H1 (cell line): ENCODE measurements around the gene CLIC3. TPM values are rescaled to one million over a fixed set of nuclear protein-coding genes. Genes with fewer than 3 reads are reported as not detected.
A peak's percentile ranks its signal among the peaks of the same experiment; 100 is the strongest.

Experiments
- CTCF ChIA-PET: fragments of 300-600 bp; sonication (Branson Sonifier 250); formaldehyde crosslinking; loops from one replicate; lab custom pipeline; 2021; ENCODE audit not compliant: partially characterized antibody; lab: Charles Lee
- POLR2A ChIA-PET: fragments of 300-600 bp; sonication (Branson Sonifier 250); formaldehyde crosslinking; loops from one replicate; lab custom pipeline; 2021; ENCODE audit warnings: inconsistent platforms; ENCODE audit not compliant: partially characterized antibody; lab: Charles Lee
- DNase-seq, 2 experiments: peaks; one replicate each; pipeline versions ENCODE4 v3.0.0 to v3.0.0-alpha.2; 2010 to 2022; ENCODE audit warnings: low spot score in 2 of 2, low read depth in 1 of 2, mixed read lengths in 1 of 2
- FAIRE-seq: peaks from 2 replicates; lab custom pipeline; 2011; peaks lifted over from hg19 to GRCh38; lab: Jason Lieb, UNC
- H2AFZ ChIP-seq: 2 replicates; pipeline ENCODE4 v1.8.1; 2012; ENCODE audit warnings: low read length, inconsistent platforms
- H2AK5ac ChIP-seq: 2 replicates; pipeline ENCODE4 v1.6.1; 2013; ENCODE audit warnings: low read depth, low read length
- H2BK120ac ChIP-seq: replicated peaks from 2 replicates; pipeline ENCODE3; 2013; ENCODE audit warnings: low read depth, low read length, inconsistent platforms
- H2BK12ac ChIP-seq: 2 replicates; pipeline ENCODE4 v1.6.1; 2013; ENCODE audit warnings: low read depth, low read length
- H2BK15ac ChIP-seq: 2 replicates; pipeline ENCODE4 v1.6.1; 2013; ENCODE audit warnings: low read length
- H2BK20ac ChIP-seq: 2 replicates; pipeline ENCODE4 v1.6.1; 2013; ENCODE audit warnings: low read length
- H2BK5ac ChIP-seq: 2 replicates; pipeline ENCODE4 v1.6.1; 2013; ENCODE audit warnings: low read depth, low read length
- H3K14ac ChIP-seq: 2 replicates; pipeline ENCODE4 v1.6.1; 2013; ENCODE audit warnings: inconsistent platforms; ENCODE audit not compliant: insufficient read length
- H3K18ac ChIP-seq: 2 replicates; pipeline ENCODE4 v1.6.1; 2013; ENCODE audit warnings: low read length; ENCODE audit errors: extremely low read depth
- H3K23ac ChIP-seq: 2 replicates; pipeline ENCODE4 v1.6.1; 2013; ENCODE audit warnings: inconsistent platforms; ENCODE audit not compliant: insufficient read length
- H3K23me2 ChIP-seq: 2 replicates; pipeline ENCODE4 v1.6.1; 2013; ENCODE audit warnings: low read depth, low read length
- H3K27ac ChIP-seq: 2 replicates; pipeline ENCODE4 v1.6.1; 2011; ENCODE audit warnings: low read depth, low read length, inconsistent platforms
- H3K27me3 ChIP-seq, 4 experiments: replicated peaks in 1 of 4; 1 replicate in 1 of 4; 2 replicates in 3 of 4; pipeline versions ENCODE4 v1.6.1 to v1.8.1; 2011 to 2013; ENCODE audit warnings: low read length in 3 of 4, mild to moderate bottlenecking in 3 of 4, inconsistent platforms in 2 of 4, mixed read lengths in 2 of 4, moderate library complexity in 1 of 4; ENCODE audit not compliant: control insufficient read depth in 3 of 4, insufficient read depth in 3 of 4; ENCODE audit errors: extremely low read depth in 1 of 4
- H3K36me3 ChIP-seq, 4 experiments: 2 replicates each; pipeline versions ENCODE4 v1.6.1 to v1.8.1; 2011 to 2013; ENCODE audit warnings: mild to moderate bottlenecking in 4 of 4, low read length in 3 of 4, moderate library complexity in 2 of 4, control low read depth in 1 of 4, inconsistent platforms in 1 of 4; ENCODE audit not compliant: insufficient read depth in 4 of 4, control insufficient read depth in 2 of 4
- H3K4ac ChIP-seq: replicated peaks from 2 replicates; pipeline ENCODE3; 2013; ENCODE audit warnings: low read length, low read depth, mixed read lengths, inconsistent platforms; ENCODE audit not compliant: insufficient read length
- H3K4me1 ChIP-seq, 4 experiments: replicated peaks in 1 of 4; 1 replicate in 1 of 4; 2 replicates in 3 of 4; pipeline versions ENCODE4 v1.6.1 to v1.8.1; 2011 to 2013; ENCODE audit warnings: low read length in 3 of 4, inconsistent platforms in 2 of 4, mixed read lengths in 1 of 4; ENCODE audit not compliant: insufficient read depth in 4 of 4, control insufficient read depth in 3 of 4
- H3K4me2 ChIP-seq, 2 experiments: 2 replicates each; pipeline versions ENCODE4 v1.6.1 to v1.8.1; 2011 to 2013; ENCODE audit warnings: low read depth in 2 of 2, low read length in 2 of 2, control low read depth in 1 of 2, inconsistent platforms in 1 of 2, mild to moderate bottlenecking in 1 of 2; ENCODE audit not compliant: insufficient read depth in 1 of 2
- H3K4me3 ChIP-seq, 4 experiments: fragments of 200-600, 300-600 bp in 1 of 4; sonication (generic), shearing (Covaris generic), sonication (Bioruptor Twin) in 1 of 4; 2 replicates each; pipeline versions ENCODE4 v1.5.1 to v1.8.1; 2011 to 2016; ENCODE audit warnings: low read length in 4 of 4, low read depth in 3 of 4, control low read depth in 2 of 4, inconsistent platforms in 2 of 4, mild to moderate bottlenecking in 2 of 4, mixed read lengths in 1 of 4, moderate library complexity in 1 of 4; ENCODE audit not compliant: insufficient read depth in 2 of 4; ENCODE audit errors: extremely low read depth in 1 of 4
- H3K56ac ChIP-seq: replicated peaks from 2 replicates; pipeline ENCODE3; 2013; ENCODE audit warnings: low read depth, mild to moderate bottlenecking, mixed read lengths, low read length, inconsistent platforms; ENCODE audit not compliant: insufficient read length
- H3K79me1 ChIP-seq: 2 replicates; pipeline ENCODE4 v1.6.1; 2013; ENCODE audit warnings: low read depth, low read length, control low read depth
- H3K79me2 ChIP-seq, 2 experiments: 2 replicates each; pipeline versions ENCODE4 v1.6.1 to v1.8.1; 2012 to 2013; ENCODE audit warnings: low read length in 2 of 2, mild to moderate bottlenecking in 2 of 2, inconsistent platforms in 1 of 2; ENCODE audit not compliant: insufficient read depth in 2 of 2, control insufficient read depth in 1 of 2
- H3K9ac ChIP-seq, 4 experiments: replicated peaks in 1 of 4; 1 replicate in 1 of 4; 2 replicates in 3 of 4; pipeline versions ENCODE4 v1.6.1 to v1.8.1; 2011 to 2013; ENCODE audit warnings: low read depth in 3 of 4, low read length in 3 of 4, control low read depth in 2 of 4, mild to moderate bottlenecking in 2 of 4, moderate library complexity in 2 of 4, inconsistent platforms in 1 of 4; ENCODE audit errors: extremely low read depth in 1 of 4
- H3K9me3 ChIP-seq, 2 experiments: 2 replicates each; pipeline versions ENCODE4 v1.6.1 to v1.8.1; 2012 to 2013; ENCODE audit warnings: mild to moderate bottlenecking in 2 of 2, moderate library complexity in 2 of 2, control low read depth in 1 of 2, inconsistent platforms in 1 of 2, low read depth in 1 of 2, low read length in 1 of 2, mixed read lengths in 1 of 2; ENCODE audit not compliant: insufficient read depth in 2 of 2
- H4K20me1 ChIP-seq, 2 experiments: replicated peaks in 1 of 2; 2 replicates each; pipeline versions ENCODE3 to v1.8.1; 2011 to 2013; ENCODE audit warnings: inconsistent platforms in 2 of 2, low read length in 2 of 2, mild to moderate bottlenecking in 1 of 2; ENCODE audit not compliant: insufficient read depth in 2 of 2, control insufficient read depth in 1 of 2
- H4K5ac ChIP-seq: 2 replicates; pipeline ENCODE4 v1.6.1; 2013; ENCODE audit warnings: low read length, low read depth, mixed read lengths, inconsistent platforms; ENCODE audit not compliant: insufficient read length
- H4K8ac ChIP-seq: 2 replicates; pipeline ENCODE4 v1.8.0; 2013; ENCODE audit warnings: mild to moderate bottlenecking, moderate library complexity, low read length, inconsistent platforms; ENCODE audit not compliant: insufficient read depth; ENCODE audit errors: extremely low read depth
- H4K91ac ChIP-seq: replicated peaks from 2 replicates; pipeline ENCODE3; 2013; ENCODE audit warnings: low read length, mixed read lengths, inconsistent platforms; ENCODE audit not compliant: insufficient read length
- CBX5 ChIP-seq: fragments of 300-800, 300-1000 bp; sonication (generic); IDR thresholded peaks from 2 replicates; pipeline ENCODE4 v1.7.1; 2016; ENCODE audit warnings: antibody characterized with exemption, low read length, low read depth
- EP300 ChIP-seq, 2 experiments: IDR thresholded peaks; 1 replicate in 1 of 2; 2 replicates in 1 of 2; pipeline ENCODE4 v1.6.1; 2011 to 2012; ENCODE audit warnings: low read depth in 2 of 2, low read length in 2 of 2, mild to moderate bottlenecking in 2 of 2, borderline replicate concordance in 1 of 2, inconsistent platforms in 1 of 2, moderate library complexity in 1 of 2
- FOSL1 ChIP-seq: IDR thresholded peaks from 2 replicates; pipeline ENCODE4 v1.6.1; 2011; ENCODE audit warnings: mild to moderate bottlenecking, low read depth, low read length, moderate library complexity; ENCODE audit not compliant: insufficient read depth
- HDAC2 ChIP-seq, 2 experiments: fragments of 300-600 bp in 1 of 2; sonication (generic) in 1 of 2; IDR thresholded peaks; 2 replicates each; pipeline ENCODE4 v1.6.1; 2011 to 2012; ENCODE audit warnings: low read depth in 2 of 2, low read length in 2 of 2, mild to moderate bottlenecking in 2 of 2, moderate library complexity in 2 of 2, borderline replicate concordance in 1 of 2, inconsistent platforms in 1 of 2
- KDM4A ChIP-seq: IDR thresholded peaks from one replicate; pipeline ENCODE4 v1.7.1; 2012; ENCODE audit warnings: low read depth, mild to moderate bottlenecking, moderate library complexity, low read length, inconsistent platforms; ENCODE audit not compliant: severe bottlenecking
- PHF8 ChIP-seq: fragments of 200-600 bp; sonication (generic); conservative IDR thresholded peaks from 2 replicates; pipeline ENCODE4 v1.7.1; 2012; ENCODE audit warnings: low read depth, mild to moderate bottlenecking, inconsistent platforms, low read length, moderate library complexity
- RNF2 ChIP-seq: fragments of 200-900, 300-1000 bp; sonication (generic); IDR thresholded peaks from 2 replicates; pipeline ENCODE4 v1.7.1; 2016; ENCODE audit warnings: borderline replicate concordance, low read depth, mild to moderate bottlenecking, antibody characterized with exemption, low read length; ENCODE audit not compliant: poor library complexity, severe bottlenecking; ENCODE audit errors: missing control alignments
- WGBS, 2 experiments: shearing (Covaris generic) in 1 of 2; methylation state at CpG; one replicate each; pipeline versions ENCODE4 v1.1.6 to v1.1.7; 2013 to 2015; ENCODE audit warnings: low lambda C conversion rate in 2 of 2, mixed read lengths in 2 of 2, inconsistent platforms in 1 of 2, low coverage in 1 of 2, missing lambda C conversion rate in 1 of 2; ENCODE audit not compliant: insufficient replicate concordance in 2 of 2, insufficient coverage in 1 of 2, insufficient read length in 1 of 2; ENCODE audit errors: extremely low coverage in 1 of 2, missing lambda C conversion rate in 1 of 2; 5-methylcytosine and 5-hydroxymethylcytosine counted together
- polyA plus RNA-seq, 7 experiments: library from polyadenylated mRNA; depleted of rRNA in 3 of 7; stranded (reverse) in 5 of 7; unstranded in 2 of 7; fragments of >200 nt in 5 of 7; fragments of 200-250 nt in 2 of 7; gene quantifications; 1 replicate in 5 of 7; 2 replicates in 1 of 7; 4 replicates in 1 of 7; pipeline versions ENCODE4 v1.2.1 to v1.2.3, GENCODE V29; 2011 to 2013; ENCODE audit warnings: missing spikeins in 2 of 7, mixed read lengths in 2 of 7
- total RNA-seq: library from RNA; stranded (reverse); fragmentation: NEBNext Ultra II Directional; extraction: Animal tissue kit (Norgen Biotek cat#: 25700); gene quantifications from 2 replicates; pipeline ENCODE4 v1.2.1, GENCODE V29; 2021
- TF ChIP-seq, protein P1 (sequence below): IDR thresholded peaks from 2 replicates; pipeline ENCODE4 v1.6.1; 2012; ENCODE audit warnings: low read length, inconsistent platforms

Gene CLIC3
- total and polyA plus RNA-seq, 2 of the 8 experiments (the other 6 are each of a cell fraction or from before 2014, with no cell fraction given) = 0.12 TPM; not detected in 1

- ChIA-PET POLR2A (interaction anchor here (0.9 to 1.1 kb wide), 2 partner anchors 29 to 222 kb away, joined by 4 read pairs; no protein-coding TSS in a partner anchor), CTCF (interaction anchor here (0.7 to 7.2 kb wide), 15 partner anchors 8 to 234 kb away, joined by 3 to 54 read pairs (median 4); partner anchors contain the start of genes ABCA2, FUT7, LCNL1 and PAXX)
- Histone ChIP-seq H2BK20ac (no peak overlapping the region), H3K9ac (no peak overlapping the region), H3K18ac (peak overlapping the region; percentile 48; the same call in 1 of the 2 replicates), H2BK15ac (peak overlapping the region; percentile 61; the same call in 1 of the 2 replicates), H3K4me1 (peaks cover 0 to 9% (median 4%) of the 10 kb centered on the region in 4 experiments; a peak in 4 of 7 replicates), H4K8ac (no peak overlapping the region; the same call in 1 of the 2 replicates), H2BK120ac (no peak overlapping the region), H4K91ac (no peak overlapping the region), H3K79me2 (no peaks in the 10 kb centered on the region), H4K20me1 (peaks cover 0 to 8% of the 10 kb centered on the region in 2 experiments), H3K36me3 (peaks cover 0 to 2% (median 0%) of the 10 kb centered on the region in 4 experiments; a peak in 1 of 8 replicates), H2AFZ (no peak overlapping the region), H3K23me2 (no peaks in the 10 kb centered on the region), H3K14ac (no peak overlapping the region), H2BK5ac (peak overlapping the region; percentile 61; the same call in 1 of the 2 replicates), H3K4me2 (no peak overlapping the region), H3K4ac (no peak overlapping the region), H3K56ac (no peak overlapping the region), H2AK5ac (no peak overlapping the region), H4K5ac (no peak overlapping the region), H3K9me3 (peaks cover 0 to 2% of the 10 kb centered on the region in 2 experiments; a peak in 1 of 4 replicates), H3K79me1 (no peaks in the 10 kb centered on the region), H3K23ac (no peak overlapping the region), H2BK12ac (0 out of 2 replicates have a peak overlapping the region, but pooled peaks have one; percentile 60), H3K4me3 (no peak overlapping the region), H3K27ac (no peak overlapping the region), H3K27me3 (peaks cover 0 to 9% (median 5%) of the 10 kb centered on the region in 4 experiments; a peak in 5 of 7 replicates)
- peak; percentile 90 to 95 for DNase-seq
- WGBS, 2 experiments = 57% methylated on average over 19 of the region's 30 CpGs; no CpG with 5 or more reads in 1 of the 2 experiments
- FAIRE-seq = no peak
- TF ChIP-seq FOSL1 = no peak
- TF ChIP-seq CBX5 = no peak
- TF ChIP-seq EP300 (IDR thresholded peaks at IDR 0.05; ENCODE audit: borderline replicate concordance in 1 of 2, low read depth in 2 of 2, low read length in 2 of 2) = no peak
- no peak for TF ChIP-seq HDAC2 (IDR thresholded peaks at IDR 0.05; ENCODE audit: borderline replicate concordance in 1 of 2, low read depth in 2 of 2, low read length in 2 of 2)
- no peak for TF ChIP-seq PHF8
- TF ChIP-seq, protein P1, sequence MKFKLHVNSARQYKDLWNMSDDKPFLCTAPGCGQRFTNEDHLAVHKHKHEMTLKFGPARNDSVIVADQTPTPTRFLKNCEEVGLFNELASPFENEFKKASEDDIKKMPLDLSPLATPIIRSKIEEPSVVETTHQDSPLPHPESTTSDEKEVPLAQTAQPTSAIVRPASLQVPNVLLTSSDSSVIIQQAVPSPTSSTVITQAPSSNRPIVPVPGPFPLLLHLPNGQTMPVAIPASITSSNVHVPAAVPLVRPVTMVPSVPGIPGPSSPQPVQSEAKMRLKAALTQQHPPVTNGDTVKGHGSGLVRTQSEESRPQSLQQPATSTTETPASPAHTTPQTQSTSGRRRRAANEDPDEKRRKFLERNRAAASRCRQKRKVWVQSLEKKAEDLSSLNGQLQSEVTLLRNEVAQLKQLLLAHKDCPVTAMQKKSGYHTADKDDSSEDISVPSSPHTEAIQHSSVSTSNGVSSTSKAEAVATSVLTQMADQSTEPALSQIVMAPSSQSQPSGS = no peak
- no peak for TF ChIP-seq RNF2
- TF ChIP-seq KDM4A = no peak
Observed at GRCh38 chr9:137021979-137022661, 25.8 kb upstream of the CLIC3 start.
